ENCODE measurements around the gene SYNPO2.
"Not testable (repeated sequence)": the region's sequence is repeated elsewhere in the genome, so short reads cannot be mapped to it uniquely, and the experiment has no call there.

The SYNPO2 gene, protein sequence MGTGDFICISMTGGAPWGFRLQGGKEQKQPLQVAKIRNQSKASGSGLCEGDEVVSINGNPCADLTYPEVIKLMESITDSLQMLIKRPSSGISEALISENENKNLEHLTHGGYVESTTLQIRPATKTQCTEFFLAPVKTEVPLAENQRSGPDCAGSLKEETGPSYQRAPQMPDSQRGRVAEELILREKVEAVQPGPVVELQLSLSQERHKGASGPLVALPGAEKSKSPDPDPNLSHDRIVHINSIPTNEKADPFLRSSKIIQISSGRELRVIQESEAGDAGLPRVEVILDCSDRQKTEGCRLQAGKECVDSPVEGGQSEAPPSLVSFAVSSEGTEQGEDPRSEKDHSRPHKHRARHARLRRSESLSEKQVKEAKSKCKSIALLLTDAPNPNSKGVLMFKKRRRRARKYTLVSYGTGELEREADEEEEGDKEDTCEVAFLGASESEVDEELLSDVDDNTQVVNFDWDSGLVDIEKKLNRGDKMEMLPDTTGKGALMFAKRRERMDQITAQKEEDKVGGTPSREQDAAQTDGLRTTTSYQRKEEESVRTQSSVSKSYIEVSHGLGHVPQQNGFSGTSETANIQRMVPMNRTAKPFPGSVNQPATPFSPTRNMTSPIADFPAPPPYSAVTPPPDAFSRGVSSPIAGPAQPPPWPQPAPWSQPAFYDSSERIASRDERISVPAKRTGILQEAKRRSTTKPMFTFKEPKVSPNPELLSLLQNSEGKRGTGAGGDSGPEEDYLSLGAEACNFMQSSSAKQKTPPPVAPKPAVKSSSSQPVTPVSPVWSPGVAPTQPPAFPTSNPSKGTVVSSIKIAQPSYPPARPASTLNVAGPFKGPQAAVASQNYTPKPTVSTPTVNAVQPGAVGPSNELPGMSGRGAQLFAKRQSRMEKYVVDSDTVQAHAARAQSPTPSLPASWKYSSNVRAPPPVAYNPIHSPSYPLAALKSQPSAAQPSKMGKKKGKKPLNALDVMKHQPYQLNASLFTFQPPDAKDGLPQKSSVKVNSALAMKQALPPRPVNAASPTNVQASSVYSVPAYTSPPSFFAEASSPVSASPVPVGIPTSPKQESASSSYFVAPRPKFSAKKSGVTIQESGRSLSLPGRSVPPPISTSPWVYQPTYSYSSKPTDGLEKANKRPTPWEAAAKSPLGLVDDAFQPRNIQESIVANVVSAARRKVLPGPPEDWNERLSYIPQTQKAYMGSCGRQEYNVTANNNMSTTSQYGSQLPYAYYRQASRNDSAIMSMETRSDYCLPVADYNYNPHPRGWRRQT

DNA sequence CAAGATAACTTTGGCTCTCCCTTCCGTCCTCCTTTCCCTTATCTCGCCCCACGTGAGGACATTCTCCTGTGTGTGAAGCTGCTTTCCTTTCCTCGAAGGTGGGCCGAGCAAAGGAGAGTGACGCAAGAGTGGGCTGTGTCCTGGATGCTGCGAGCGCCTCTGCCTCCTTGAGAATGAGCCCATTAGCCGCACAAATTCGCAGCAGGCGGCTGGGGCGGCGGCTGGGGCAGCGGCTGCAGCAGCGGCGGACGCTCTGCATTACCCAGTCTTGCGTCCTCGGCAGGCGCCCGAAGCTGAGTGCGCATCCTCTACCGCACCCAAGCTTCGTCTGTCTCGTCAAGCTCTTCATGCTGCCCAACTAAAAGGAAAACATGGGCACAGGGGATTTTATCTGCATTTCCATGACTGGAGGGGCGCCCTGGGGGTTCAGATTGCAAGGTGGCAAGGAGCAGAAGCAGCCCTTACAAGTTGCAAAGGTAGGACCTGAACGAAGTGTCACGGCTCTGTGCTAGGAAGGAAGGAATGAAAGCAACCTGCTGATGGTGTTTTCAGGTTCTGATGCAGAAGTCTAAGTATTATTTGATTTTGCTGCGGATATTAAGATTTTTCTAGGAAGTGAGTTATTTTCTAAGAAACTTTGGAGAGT lies at the start of gene SYNPO2:
TSS of gene SYNPO2 (plus strand) at position 189 of the 646 bp plus-strand sequence. CDS start at position 372, 183 bp downstream.
- DNase-seq = peak; percentile 18

GRCh38 chr4:118839221-118839927 lies 49.3 kb upstream of the SYNPO2 start:
- no peak for DNase-seq

DNA sequence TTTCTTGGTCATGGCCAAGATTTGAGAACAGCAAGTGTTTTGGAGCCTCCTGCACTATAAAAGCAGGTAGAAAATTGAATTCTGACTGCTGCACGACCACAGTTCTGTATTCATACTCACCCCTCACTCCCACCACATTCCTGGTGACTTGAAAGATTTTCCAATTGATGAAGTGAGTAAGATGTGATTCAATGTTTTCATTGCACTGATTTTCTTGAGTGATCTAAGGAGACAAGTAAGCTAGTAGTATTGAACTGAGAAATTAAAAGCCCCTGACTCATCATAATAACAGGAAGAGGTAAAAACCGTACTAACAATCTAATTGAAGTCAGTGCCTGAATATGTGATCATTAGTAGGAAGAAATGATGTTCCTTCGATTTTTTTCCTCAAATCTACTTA lies 46.6 kb upstream of the SYNPO2 start:
- DNase-seq = no peak

DNA sequence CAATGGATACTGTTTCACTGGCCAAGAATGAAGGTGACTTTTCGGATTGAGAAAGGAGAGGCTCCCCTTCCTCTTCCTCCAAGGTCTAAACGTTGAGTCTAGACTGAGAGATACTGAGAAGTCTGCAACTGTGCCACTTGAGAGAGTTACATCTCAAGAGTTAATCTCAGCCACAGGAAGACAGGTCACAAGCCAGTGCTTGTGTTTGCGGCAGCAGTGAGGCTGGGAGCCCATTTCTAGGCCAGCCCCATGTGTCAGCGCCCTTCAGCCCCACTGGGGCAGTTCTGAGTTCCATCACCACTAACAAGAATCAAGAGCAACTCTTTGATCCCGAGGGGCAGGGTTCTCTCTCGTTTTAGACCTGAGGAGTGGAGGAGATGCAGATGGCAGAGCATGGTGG lies 45.4 kb upstream of the SYNPO2 start:
- no peak for DNase-seq

GRCh38 chr4:118845552-118846050 lies 43.1 kb upstream of the SYNPO2 start:
- no peak for DNase-seq

DNA sequence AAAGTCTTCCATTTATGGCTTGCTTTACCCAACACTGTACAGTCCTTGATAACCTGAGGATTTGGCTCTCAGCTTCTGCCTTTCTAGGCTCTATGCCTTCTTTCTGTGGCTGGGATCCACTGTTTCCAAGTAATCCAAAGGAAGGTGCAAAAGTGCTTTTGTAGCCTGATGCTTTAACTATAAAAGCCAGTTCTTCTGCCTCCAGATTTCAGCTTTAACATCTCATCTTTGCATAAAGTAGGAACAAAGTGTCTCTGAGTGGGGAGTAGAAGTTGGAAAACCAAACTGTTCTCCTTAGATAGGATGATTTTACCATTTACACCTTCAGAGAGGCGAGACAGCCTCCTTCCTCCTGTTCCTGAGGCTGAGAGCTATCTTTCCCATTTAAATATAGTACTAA lies 41.7 kb upstream of the SYNPO2 start:
- no peak for DNase-seq

DNA sequence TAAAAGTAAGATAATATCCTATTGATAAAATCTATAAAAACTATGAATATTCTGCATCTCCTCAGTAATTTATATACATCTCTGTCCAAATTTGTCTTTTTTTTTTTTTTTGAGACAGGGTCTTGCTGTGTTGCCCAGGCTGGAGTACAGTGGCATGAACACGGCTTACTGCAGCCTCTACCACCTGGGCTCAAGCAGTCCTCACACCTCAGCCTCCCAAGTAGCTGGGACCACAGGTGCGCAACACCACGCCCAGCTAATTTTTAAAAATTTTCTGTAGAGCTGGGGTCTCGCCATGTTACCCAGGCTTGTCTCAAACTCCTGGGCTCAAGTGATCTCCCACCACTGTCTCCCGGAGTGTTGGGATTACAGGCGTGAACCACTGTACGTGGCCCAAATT lies 40.4 kb upstream of the SYNPO2 start:
- no peak for DNase-seq

DNA sequence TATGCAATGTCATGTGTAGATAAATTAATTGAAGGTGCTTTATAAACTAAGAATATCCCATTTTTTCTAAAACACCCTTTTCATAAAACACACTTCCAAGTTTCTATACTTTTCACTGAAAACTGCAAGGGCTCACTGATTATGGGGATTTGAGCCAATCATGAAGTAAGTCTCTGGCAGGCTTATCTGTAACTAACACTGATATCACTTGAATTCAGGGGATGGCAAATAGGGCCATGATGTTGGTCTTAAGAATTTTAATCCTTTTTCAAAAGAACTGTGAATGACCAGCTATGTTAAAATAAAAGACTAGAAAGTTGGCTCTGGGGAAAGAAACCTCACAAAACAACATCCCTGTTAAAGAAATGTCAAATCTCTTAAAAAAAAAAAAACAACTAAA lies 39.8 kb upstream of the SYNPO2 start:
- no peak for DNase-seq

DNA sequence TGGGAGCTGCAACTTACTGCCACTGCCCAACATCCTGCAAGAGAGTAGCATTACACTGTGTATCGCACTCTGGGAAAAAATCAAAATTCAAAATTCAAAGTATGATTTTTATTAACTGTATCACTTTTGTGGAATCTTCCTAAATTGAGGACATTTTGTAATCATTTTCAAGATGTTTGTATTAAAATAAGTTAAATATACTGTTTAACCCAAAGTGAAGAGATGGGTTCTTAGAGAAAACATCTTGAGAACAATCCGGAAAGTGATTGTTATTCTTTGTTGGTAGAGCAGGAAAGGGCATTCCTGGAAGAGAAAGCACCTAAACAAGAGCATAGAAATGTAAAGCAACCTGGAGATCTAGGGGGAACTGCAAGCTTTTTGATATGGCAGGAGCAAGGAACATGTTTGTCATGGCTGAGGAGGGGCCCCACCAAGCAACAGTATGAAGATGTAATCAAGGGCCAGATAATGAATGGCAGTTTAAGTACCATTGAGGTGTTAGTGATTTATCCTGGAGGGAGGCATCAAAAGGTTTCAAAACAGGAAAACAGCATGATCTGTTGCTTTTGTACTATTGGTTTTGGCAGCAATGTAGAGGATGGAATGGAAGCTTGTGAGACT lies 38.7 kb upstream of the SYNPO2 start:
- DNase-seq = no peak

DNA sequence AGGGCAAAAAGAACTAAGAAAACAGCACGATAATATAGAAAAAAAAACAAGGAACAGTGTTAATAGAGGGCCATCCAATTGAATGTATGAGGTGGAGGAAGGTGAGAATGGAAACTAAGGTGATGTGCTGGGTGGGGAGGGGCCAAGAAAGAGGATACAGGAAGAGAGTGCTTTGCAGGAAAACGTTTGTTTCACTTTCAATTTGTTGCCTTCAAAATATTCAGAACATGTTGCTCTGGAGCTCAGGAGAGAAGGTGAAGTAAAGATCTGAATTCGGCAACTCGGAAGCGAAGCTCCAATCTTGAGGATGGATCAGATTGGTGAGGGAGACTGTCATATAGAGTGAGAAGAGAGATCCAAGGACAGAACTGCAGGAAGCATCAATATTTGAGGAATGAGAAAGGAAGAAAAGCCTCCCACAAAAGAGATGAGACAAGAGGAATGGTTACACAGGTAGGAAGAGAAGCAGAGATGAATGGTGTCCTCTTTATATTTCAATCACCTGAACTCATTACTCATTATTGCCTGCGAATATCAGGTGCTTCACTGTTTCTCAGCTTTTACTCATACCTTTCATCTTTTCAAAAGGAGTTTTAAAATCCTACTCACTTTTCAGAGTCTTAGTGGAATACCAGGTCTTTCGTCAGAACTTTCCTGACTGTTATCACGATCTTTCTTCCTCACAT lies 38.0 kb upstream of the SYNPO2 start:
- peak; percentile 72 for DNase-seq

- no peak for DNase-seq
Observed at GRCh38 chr4:118857760-118858159, 30.9 kb upstream of the SYNPO2 start.

DNA sequence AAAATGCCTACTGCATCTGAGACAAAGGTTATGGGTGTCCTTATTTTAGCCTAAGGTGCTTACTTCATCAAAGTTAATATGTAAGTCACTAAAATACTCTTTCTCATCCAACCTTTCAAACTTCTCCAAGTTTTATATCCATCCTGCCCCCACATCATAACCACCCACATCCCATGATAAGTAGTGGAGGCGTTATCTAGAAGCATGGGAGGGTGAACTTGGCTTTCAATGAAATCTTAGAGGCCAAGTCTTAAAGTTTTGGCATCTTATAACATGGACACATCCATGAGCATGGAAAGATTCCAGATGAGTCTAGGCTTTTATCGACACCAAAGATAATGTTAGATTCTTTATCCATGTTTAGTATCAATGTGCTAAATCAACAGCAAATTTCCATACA lies 29.9 kb upstream of the SYNPO2 start:
- no peak for DNase-seq

DNA sequence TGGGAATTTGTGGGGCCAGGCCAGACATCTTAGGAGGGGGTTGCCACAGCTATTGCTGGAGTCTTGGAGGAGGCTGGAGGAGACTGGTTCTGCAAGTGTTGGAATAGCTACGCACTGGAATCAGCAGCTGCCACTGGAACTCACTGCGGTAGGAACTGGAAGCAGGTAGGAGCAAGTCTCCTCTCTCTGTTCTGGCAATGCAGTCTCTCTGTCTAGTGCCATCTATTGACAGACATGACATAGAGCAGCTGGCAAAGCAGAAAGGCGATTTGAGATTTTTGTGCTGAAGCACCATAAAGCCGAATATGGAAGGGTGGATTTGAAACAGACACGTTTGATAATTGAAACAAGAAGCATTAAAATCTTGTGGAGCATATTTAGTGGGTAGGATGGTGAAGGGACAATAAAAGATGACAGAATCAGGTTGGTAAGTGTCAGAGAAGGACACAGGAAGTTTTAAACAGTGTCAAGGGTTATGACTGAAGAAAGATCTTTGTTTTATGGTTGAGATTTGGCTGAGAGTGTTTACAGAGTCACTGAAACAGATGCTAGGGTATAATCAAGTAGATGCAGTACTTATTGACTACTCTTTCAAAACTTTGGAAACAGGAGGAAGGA lies 23.5 kb upstream of the SYNPO2 start:
- DNase-seq = peak; percentile 41

DNA sequence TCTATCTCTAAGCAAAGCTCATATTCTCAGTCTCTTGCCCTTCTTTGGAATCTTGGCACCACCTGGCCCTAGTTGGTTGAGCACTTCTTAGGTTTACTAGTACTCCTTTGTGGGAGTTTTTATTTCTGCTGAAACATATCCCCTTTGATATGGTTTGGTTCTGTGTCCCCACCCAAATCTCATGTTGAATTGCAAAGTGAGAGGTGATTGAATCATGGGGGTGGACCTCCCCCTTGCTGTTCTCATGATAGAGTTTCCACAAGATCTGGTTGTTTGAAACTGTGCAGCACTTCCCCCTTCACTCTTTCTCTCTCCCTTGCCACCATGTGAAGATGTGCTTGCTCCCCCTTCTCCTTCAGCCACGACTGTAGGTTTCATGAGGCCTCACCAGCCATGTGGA lies 22.2 kb upstream of the SYNPO2 start:
- DNase-seq = no peak

DNA sequence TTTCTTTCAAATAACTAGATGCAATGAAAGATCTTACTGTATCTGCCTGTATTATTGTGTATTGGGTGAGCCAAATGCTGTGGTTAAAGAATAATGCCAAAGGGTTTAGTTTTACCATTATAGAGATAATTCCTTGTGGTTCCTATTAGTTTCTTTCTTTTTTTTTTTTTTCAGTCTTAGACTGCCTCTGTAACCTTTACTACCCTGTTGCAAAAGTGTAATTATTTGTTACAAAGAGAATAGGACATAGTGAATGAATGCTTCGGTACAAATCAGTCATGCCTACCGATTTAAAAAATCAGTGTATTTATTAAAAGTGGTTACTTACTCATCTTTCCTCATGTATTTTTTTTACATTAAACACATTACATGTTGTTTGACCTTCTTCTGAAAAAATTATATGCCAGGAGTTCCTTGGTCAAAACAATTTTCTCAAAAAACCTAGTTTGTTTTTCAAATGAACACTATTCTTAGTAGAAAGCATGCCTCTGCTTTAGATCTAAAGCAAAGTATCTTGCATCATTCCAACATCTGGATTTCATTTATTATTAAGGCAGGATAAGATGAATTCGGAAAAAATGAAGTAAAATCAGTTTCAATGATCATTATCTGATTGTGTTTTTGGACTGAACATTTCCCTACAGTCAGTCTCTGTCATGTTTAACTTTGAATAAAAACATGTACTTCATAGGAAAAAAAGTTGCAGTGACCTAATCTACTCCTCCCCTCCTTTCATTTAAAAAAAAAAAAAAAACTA lies 21.2 kb upstream of the SYNPO2 start:
- DNase-seq = no peak

DNA sequence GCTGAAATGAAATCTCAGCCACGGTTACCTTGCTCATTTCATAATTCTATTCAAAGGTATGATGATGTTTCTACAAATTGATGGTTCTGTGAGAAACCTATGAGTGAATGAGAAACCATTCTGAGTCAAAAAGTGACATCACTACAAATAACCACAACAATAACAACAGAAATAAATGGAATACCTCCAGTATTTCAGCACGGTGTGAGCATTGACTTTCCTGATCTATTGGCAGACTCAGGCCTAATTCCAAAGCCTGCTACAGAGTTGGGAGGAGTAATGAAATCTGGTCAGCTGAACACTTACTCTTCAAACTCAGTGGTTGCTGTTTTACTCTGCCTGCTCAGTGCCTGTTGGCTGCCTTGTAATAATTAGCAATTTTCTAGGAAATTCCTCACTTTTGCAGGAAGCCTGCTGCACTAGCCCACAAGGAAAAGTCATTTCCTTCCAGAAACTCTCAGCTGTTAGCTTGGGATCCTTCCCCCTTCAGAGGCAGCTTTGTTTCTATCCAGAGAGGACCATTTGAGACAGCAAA lies 18.8 kb upstream of the SYNPO2 start:
- DNase-seq = no peak

DNA sequence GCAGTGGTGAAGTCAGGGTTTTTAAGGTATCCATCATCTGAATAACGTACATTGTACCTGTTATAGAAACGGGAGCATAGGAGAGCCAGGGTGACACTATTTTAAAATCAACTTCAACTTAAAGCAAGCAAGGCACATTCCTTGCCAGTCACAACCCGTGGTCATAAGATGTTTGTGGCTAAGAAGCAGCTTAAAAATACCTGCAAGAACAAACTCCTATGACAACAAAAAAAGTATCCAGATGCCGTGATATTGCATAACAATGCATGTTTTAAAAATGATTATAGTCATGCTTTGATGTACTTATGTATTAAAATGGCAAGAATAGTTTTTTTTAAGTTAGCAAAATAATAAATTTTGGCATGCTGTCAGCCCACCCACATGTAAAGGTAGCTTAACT lies 16.5 kb upstream of the SYNPO2 start:
- no peak for DNase-seq

DNA sequence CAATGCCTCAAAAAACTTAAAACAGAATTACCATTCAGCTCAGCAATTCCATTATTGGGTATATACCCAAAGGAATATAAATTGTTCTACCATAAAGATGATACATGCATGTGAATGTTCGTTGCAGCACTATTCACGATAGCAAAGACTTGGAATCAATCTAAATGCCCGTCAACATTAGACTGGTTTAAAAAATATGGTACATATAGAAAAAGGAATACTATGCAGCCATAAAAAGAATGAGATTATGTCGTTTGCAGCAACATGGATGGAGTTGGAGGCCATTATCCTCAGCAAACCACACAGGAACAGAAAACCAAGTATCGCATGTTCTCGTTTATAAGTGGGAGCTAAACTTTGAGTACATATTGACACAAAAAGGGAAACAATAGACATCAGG lies 10.9 kb upstream of the SYNPO2 start:
- DNase-seq = no peak

DNA sequence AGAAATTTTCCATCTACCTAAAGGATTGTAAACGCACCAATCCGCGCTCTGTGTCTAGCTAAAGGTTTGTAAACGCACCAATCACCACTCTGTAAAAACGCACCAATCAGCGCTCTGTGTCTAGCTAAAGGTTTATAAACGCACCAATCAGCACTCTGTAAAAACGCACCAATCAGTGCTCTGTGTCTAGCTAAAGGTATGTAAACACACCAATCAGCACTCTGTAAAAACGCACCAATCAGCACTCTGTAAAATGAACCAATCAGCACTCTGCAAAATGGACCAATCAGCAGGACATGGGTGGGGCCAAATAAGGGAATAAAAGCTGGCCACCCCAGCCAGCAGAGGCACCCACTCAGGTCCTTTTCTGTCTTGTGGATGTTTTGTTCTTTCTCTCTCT lies 10.1 kb upstream of the SYNPO2 start:
- DNase-seq = not testable (repeated sequence)
